ENCODE measurements around the gene BACH2.

DNA sequence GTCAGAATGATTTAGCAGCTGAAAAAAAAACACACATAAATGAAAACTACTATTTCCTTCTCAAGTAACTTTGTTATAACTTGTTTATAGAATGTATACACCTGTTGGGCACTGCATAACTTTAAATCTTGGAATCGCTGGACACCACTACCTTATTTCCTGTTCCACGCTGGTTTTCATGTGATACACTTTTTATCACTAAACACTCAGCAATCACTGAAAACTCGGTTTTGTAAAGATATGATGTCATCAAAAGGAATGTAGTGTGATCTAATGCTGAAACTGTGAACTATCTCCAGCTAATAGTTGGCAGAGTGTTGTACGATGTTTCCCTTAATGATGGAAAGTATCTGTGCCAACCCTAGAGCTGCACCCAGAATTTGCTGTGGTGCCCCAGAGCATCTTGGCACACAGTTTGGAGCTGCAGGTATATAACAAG is 127.9 kb downstream of the BACH2 start:
- TF ChIP-seq POLR2AphosphoS5 (IDR thresholded peaks at IDR 0.05; ENCODE audit: low read depth, low read length) (no peak), TAF1 (IDR thresholded peaks at IDR 0.05; ENCODE audit: borderline replicate concordance, low read depth, low read length) (no peak), POLR2A (IDR thresholded peaks at IDR 0.05; ENCODE audit: low read depth, low read length) (no peak)

Data from GM12892 (cell line).